T-helper 2 cell treated with Interferon-gamma antibody and Interleukin-4, amounts not matched to agents 5 μg/mL and 100 μg/mL, for 36 hours (primary cell): ENCODE measurements around the gene BMPR1B.

Experiments
- DNase-seq: peaks from one replicate; pipeline ENCODE4 v3.0.0; 2021; ENCODE audit warnings: low spot score
- H3K27ac Mint-ChIP-seq: one replicate; pipeline ENCODE4 v1.8.0; 2021; ENCODE audit warnings: mild to moderate bottlenecking, mixed read lengths
- H3K27me3 Mint-ChIP-seq: one replicate; pipeline ENCODE4 v1.8.0; 2021; ENCODE audit warnings: low read depth, mixed read lengths
- H3K36me3 Mint-ChIP-seq: one replicate; pipeline ENCODE4 v1.8.0; 2021; ENCODE audit warnings: low read depth, mixed read lengths
- H3K4me1 Mint-ChIP-seq: one replicate; pipeline ENCODE4 v1.8.0; 2021; ENCODE audit warnings: low read depth, mixed read lengths
- H3K4me3 Mint-ChIP-seq: one replicate; pipeline ENCODE4 v1.8.0; 2022; ENCODE audit warnings: mild to moderate bottlenecking, moderate library complexity, mixed read lengths
- H3K9me3 Mint-ChIP-seq: one replicate; pipeline ENCODE4 v1.8.0; 2021; ENCODE audit warnings: mixed read lengths

BMPR1B gene

DNA sequence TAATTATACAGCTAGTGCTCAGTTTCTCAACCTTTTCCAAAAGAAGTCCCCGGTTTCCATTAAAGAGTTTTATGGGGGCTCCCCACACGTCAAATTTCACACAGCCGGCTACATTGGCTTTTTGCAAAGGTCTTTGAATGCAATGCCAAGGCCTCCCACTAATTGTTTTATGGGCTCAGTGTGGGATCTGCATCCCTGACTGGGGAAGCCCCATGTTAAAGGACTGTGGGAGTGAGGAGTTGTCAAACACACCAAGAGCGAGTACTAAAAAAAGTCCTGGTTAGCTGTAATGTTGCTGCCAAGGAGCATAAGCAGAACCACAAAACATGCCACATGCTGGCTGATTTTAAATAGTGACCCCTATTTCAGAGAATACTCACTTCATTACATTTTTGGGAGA lies 162.6 kb downstream of the BMPR1B start:
- Mint-ChIP-seq H3K27ac (no peak overlapping the region), H3K9me3 (peaks cover 17% of the 10 kb centered on the region), H3K27me3 (peaks cover 5% of the 10 kb centered on the region), H3K4me1 (no peaks in the 10 kb centered on the region), H3K4me3 (no peak overlapping the region), H3K36me3 (peaks cover 6% of the 10 kb centered on the region)
- DNase-seq = no peak

DNA sequence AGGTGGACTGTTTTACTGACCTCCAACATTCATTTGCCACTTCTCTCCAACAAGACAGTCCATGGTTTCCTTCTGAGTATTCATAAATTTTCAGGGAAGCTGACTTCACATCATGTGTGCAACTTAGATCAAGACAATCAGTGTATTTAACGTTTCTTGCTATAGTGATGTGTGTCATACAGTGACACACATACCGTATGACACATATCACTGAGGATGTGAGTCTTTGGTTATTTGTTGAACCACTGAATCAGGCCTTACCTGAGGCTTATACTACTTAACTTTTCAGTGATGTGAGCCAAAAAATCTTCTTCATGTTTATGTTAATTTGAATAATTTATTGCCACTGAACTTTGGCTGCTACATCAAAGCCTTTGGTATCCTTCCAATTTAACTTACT lies 166.8 kb downstream of the BMPR1B start:
- no peak overlapping the region for H3K27ac Mint-ChIP-seq
- no peaks in the 10 kb centered on the region for H3K36me3 Mint-ChIP-seq
- H3K27me3 Mint-ChIP-seq = peaks cover 20% of the 10 kb centered on the region

DNA sequence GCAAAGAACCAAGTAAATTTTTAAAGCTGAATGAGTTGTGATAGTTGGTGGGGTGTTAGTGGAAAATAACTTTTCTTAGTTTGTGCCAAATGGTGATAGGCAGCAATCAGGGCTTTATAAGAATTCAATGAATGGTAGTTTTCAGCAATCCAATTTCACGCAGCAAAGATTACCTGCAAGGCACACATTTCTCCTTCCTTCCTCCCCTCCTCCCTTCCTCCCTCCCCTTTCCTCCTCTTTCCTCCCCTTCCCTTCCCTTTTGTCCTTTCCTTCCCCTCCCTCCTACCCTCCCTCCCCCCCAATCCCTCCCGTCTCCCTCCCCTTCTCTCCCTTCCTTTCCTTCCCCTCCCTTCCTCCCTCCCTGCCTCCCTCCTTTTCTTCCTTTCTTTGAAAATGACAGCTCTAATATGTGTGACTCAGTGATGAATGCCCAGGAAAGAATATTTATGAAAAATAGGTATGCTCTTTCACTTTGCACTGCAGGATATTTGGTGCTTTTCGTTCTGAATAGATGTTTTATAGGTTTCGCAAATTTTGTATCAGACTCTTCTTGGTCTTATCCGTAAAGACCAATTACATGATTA lies 168.1 kb downstream of the BMPR1B start:
- Mint-ChIP-seq H3K27me3 (peaks cover 20% of the 10 kb centered on the region), H3K4me1 (no peaks in the 10 kb centered on the region), H3K27ac (no peak overlapping the region), H3K4me3 (no peak overlapping the region), H3K9me3 (no peaks in the 10 kb centered on the region), H3K36me3 (no peaks in the 10 kb centered on the region)
- DNase-seq = no peak

More for the DNA sequence above, 166.8 kb downstream of the BMPR1B start:
- Mint-ChIP-seq H3K4me3 (no peak overlapping the region), H3K4me1 (no peaks in the 10 kb centered on the region), H3K9me3 (no peaks in the 10 kb centered on the region)
- DNase-seq = no peak

DNA sequence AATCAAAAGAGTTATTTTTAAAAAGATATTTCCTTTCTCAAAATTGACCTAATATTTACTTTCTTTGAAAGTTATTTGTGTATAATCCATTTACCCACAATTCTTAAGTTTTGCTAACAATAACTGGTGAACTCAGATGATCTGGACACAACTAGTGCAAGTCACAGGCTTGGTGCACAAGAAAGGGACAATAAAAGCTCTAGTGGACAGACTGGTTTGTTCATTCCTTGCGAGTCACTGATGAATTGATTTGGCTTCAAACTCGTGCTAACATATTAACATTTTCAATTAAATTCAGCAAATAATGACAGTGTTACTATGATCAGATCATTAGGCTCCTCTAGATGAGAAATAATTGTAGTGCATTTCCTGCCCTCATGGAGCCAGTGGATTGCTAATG lies 169.2 kb downstream of the BMPR1B start:
- H3K27me3 Mint-ChIP-seq = peaks cover 20% of the 10 kb centered on the region
- no peaks in the 10 kb centered on the region for H3K9me3 Mint-ChIP-seq
- no peaks in the 10 kb centered on the region for H3K36me3 Mint-ChIP-seq
- H3K4me1 Mint-ChIP-seq = no peaks in the 10 kb centered on the region
- no peak overlapping the region for H3K27ac Mint-ChIP-seq
- no peak overlapping the region for H3K4me3 Mint-ChIP-seq
- no peak for DNase-seq

DNA sequence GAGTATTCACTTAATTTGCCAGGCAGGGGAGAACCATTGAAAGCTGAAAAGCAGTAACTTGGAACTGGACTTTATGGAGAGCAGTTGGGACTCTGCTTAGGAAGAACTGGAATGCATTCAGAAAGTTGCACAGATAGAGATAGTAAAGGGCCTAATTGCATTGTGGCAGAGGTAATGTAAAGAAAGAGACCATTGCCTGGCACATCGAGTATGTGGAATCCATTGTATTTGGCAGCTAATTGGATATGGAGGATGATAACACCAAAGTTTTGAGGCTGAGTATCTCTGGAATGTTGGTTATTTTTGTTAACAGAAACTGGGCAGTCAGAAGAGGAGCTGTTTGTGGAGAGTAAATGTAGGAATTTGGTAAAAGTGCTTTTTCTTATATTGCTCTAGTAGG lies 169.9 kb downstream of the BMPR1B start:
- no peak for DNase-seq
- H3K4me3 Mint-ChIP-seq = no peak overlapping the region
- H3K27ac Mint-ChIP-seq = no peak overlapping the region
- H3K27me3 Mint-ChIP-seq = peaks cover 18% of the 10 kb centered on the region
- H3K9me3 Mint-ChIP-seq = no peaks in the 10 kb centered on the region
- H3K4me1 Mint-ChIP-seq = no peaks in the 10 kb centered on the region
- no peaks in the 10 kb centered on the region for H3K36me3 Mint-ChIP-seq

DNA sequence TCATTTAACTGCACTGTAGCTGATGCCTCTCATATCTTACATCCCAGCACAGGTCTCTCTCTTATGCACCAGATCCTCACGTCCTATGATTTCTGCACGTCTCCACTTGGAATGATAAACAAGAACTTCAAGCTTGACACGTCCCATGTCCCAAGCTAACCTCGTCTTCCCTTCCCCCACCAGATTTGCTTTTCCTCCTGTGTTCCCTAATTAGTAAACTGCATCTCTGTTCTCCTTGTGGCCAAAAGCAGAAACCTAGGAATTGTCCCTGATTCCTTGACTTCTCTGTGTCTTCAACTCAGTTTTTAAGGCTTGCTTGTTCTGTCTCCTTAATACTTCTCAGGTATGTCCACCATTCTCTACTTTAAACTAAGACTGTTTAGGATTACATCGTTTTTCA lies 171.9 kb downstream of the BMPR1B start:
- H3K27me3 Mint-ChIP-seq = peaks cover 15% of the 10 kb centered on the region
- H3K4me3 Mint-ChIP-seq = no peak overlapping the region
- H3K9me3 Mint-ChIP-seq = no peaks in the 10 kb centered on the region
- H3K27ac Mint-ChIP-seq = no peak overlapping the region
- H3K36me3 Mint-ChIP-seq = no peaks in the 10 kb centered on the region
- no peaks in the 10 kb centered on the region for H3K4me1 Mint-ChIP-seq
- no peak for DNase-seq

DNA sequence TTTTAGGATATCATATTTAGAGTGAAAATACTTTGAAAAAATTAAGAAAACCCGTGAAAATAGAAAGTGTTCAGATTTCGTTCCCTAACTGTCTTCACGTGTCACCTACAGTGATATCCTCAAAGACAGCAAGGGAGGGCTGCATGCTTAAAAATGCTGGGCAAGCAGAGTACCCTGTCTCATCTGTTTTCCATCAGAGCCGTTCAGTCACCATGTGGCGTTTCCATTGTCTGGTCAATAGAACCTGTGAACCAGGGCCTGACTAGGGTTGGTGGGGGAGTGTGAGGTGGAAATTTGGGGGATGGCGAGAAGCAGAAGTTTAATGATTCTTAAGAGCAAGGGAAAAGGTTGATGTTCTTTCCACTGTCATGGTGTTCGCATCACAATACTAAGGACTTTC lies 173.9 kb downstream of the BMPR1B start:
- Mint-ChIP-seq H3K4me1 (no peaks in the 10 kb centered on the region), H3K27me3 (peaks cover 17% of the 10 kb centered on the region), H3K36me3 (no peaks in the 10 kb centered on the region), H3K4me3 (no peak overlapping the region), H3K9me3 (no peaks in the 10 kb centered on the region), H3K27ac (no peak overlapping the region)
- DNase-seq = no peak

DNA sequence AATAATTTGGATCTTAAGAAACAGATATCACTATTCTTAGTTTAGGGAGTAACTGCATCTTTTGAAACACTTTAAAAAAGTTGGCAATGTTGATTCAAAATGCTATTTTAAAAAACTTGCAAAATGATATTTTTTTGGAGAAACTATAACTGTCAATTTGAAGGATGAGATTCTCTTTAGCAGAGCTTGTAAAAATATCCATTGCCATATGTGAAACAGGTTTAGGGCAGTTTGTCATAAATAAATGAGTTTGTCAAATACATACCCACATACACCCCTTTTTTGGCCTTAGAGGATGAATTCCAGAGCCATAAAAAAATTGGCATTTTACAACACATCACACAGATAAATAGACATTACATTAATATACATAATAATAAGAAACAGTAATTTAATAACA lies 174.6 kb downstream of the BMPR1B start:
- Mint-ChIP-seq H3K27ac (no peak overlapping the region), H3K9me3 (no peaks in the 10 kb centered on the region), H3K27me3 (peaks cover 17% of the 10 kb centered on the region), H3K4me3 (no peak overlapping the region), H3K4me1 (no peaks in the 10 kb centered on the region), H3K36me3 (no peaks in the 10 kb centered on the region)
- no peak for DNase-seq

DNA sequence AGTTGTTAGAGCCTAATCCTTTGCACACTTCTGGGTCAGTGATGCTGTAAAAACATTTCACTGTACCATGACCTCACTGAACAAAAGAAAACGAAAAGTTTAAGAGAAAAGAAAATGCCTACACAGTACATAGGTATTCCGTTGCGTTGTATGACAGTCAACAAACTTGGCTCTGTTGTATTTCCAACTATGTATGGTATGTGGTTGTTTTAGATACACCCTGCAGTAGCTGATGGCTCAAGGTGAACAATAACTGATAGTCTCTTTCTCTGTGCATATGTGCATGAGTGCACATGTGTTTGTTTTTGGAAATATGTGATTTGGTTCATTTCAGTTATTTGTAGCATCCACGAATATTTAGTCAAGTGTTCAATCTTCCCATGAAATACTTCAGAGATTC lies 176.0 kb downstream of the BMPR1B start:
- H3K27me3 Mint-ChIP-seq = peaks cover 10% of the 10 kb centered on the region
- no peak overlapping the region for H3K4me3 Mint-ChIP-seq
- H3K27ac Mint-ChIP-seq = no peak overlapping the region
- no peaks in the 10 kb centered on the region for H3K9me3 Mint-ChIP-seq
- no peaks in the 10 kb centered on the region for H3K36me3 Mint-ChIP-seq
- no peak for DNase-seq
- H3K4me1 Mint-ChIP-seq = no peaks in the 10 kb centered on the region

DNA sequence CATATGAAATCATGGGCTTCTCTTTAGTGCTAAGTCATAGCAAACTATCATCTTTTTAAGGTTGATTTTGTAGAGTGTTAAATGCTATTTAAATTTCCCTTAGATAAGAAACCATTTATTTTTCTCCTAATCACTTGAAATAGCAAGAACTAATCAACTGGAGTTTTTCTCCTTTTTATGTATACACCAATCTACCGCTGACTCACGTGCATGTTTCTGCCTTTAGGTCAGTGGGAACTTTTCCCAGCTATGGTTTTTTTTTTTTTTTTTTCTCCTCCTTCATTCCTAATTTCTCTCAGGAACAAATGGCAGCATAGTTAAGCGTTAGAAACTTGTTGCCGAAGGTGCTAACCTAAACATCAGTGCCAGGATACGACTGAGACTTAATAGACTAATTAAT lies 176.4 kb downstream of the BMPR1B start:
- Mint-ChIP-seq H3K9me3 (no peaks in the 10 kb centered on the region), H3K27ac (no peak overlapping the region), H3K4me1 (no peaks in the 10 kb centered on the region), H3K4me3 (no peak overlapping the region), H3K36me3 (no peaks in the 10 kb centered on the region), H3K27me3 (peaks cover 10% of the 10 kb centered on the region)
- DNase-seq = no peak

DNA sequence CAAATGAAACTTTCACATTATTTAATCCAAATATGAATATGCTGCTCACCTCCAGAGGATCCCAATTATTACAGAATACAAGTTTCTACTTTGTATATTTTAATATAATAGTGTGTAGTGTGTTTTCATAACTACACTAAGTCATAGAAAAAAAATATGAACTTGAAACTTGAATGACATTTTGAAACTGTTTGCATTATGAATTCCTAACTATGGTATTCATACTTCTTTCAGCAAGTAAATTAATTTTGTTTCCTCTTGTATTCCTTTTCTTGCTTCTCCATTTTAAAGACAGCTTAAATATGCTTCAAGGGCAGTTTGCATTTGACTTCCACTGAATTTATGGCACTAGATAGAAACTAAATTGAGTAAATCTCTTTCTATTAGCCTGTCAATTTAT lies 177.1 kb downstream of the BMPR1B start:
- DNase-seq = no peak
- Mint-ChIP-seq H3K36me3 (no peaks in the 10 kb centered on the region), H3K4me1 (no peaks in the 10 kb centered on the region), H3K9me3 (no peaks in the 10 kb centered on the region), H3K4me3 (no peak overlapping the region), H3K27ac (no peak overlapping the region), H3K27me3 (peaks cover 6% of the 10 kb centered on the region)

DNA sequence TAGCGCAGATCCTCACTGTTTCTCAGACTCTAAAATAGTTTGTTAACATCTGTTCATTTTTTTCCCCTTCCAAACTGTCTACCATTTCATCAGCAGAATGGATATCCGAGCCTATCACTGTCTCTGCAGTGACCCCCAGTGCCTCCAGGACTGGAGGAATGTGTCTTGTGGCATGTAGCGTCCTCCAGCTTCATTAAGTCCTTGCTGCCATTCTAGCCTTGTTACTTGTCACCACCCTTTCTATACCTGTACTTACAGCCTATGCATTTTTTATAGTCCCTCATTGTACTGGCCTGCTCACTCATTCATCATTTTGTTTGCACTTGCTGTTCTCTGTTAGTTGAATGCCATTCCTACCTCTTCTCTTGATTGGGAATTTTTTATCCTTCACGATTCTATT lies 179.1 kb downstream of the BMPR1B start:
- Mint-ChIP-seq H3K27me3 (peaks cover 6% of the 10 kb centered on the region), H3K4me3 (no peak overlapping the region)
- no peak for DNase-seq

DNA sequence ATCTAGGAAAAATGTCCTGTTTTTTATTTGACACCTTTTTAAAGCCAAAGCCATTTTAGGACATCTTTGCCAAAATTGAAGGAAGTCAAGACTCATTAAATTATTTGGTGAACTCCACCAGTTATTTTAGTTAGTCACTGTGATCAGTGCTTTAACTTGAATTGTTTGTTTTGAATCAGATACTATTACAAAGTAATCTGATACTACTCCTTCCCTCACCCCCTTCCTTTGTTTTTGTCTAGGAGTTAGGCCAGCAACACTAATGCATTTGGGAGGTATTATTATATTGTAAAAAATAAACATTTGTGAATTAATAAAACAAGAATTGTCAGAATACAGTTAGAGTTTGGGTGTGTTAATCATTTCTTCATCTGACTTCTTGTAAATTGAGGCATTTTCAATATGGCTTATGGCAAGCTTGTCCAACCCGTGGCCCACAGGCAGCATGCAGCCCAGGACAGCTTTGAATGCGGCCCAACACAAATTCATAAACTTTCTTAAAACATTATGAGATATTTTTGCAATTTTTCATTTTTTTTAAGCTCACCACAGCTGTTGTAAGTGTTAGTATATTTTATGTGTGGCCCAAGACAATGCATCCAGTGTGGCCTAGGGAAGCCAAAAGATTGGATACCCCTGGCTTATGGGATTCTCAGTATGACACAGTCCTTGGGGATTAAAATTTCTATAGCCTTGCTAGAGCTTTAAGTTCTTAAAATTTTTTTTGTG lies 182.2 kb downstream of the BMPR1B start:
- no peaks in the 10 kb centered on the region for H3K36me3 Mint-ChIP-seq
- no peak for DNase-seq
- no peak overlapping the region for H3K27ac Mint-ChIP-seq
- no peaks in the 10 kb centered on the region for H3K9me3 Mint-ChIP-seq
- no peak overlapping the region for H3K4me3 Mint-ChIP-seq
- H3K27me3 Mint-ChIP-seq = peaks cover 6% of the 10 kb centered on the region
- H3K4me1 Mint-ChIP-seq = no peaks in the 10 kb centered on the region

More for the DNA sequence above, 179.1 kb downstream of the BMPR1B start:
- Mint-ChIP-seq H3K9me3 (no peaks in the 10 kb centered on the region), H3K36me3 (no peaks in the 10 kb centered on the region), H3K27ac (no peak overlapping the region), H3K4me1 (no peaks in the 10 kb centered on the region)

DNA sequence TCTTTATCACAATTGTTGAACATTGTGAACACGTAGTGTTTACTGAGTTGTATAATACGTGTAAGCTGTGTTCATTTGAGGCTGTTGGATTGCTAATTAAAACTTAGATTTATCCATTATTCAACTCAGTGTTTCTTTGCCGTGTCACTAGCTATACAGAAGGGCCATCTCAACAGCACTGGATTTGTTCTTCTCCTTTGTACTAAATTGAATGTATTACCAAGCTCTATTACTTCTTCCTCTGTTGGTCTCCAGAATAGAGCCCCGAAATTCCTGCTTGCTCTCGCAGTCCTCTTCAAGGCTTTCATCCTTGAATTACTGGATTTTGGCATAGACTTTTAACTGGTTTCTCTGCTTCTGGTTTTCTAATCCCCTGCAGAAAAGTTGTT lies 182.8 kb downstream of the BMPR1B start:
- H3K27ac Mint-ChIP-seq = no peak overlapping the region
- no peak for DNase-seq
- no peaks in the 10 kb centered on the region for H3K36me3 Mint-ChIP-seq
- no peaks in the 10 kb centered on the region for H3K4me1 Mint-ChIP-seq
- no peak overlapping the region for H3K4me3 Mint-ChIP-seq
- peaks cover 6% of the 10 kb centered on the region for H3K27me3 Mint-ChIP-seq
- no peaks in the 10 kb centered on the region for H3K9me3 Mint-ChIP-seq

DNA sequence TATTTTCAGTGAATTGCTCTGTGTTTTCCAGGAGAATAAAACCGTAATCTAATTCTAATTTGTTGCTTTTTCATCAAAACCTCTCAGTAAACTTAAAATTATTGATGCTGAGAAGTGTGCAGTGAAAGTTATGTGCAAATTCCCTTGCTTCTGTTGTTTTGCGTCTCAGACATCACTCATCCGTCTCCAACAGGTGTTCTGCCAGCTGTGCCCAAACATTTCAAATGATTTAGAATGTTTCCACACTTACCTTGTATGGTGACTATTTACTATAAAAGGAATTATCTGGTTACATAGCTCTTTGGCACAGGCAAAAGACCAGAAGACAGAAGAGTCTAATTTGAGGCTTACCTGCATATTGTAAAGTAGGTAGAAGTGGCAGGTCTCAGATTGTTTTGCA lies 184.0 kb downstream of the BMPR1B start:
- H3K27ac Mint-ChIP-seq = no peak overlapping the region

More for the DNA sequence above, 184.0 kb downstream of the BMPR1B start:
- Mint-ChIP-seq H3K36me3 (no peaks in the 10 kb centered on the region), H3K27me3 (peaks cover 3% of the 10 kb centered on the region), H3K4me3 (no peak overlapping the region), H3K9me3 (no peaks in the 10 kb centered on the region), H3K4me1 (no peaks in the 10 kb centered on the region)
- no peak for DNase-seq
